IPS DF 6.9 (cell line): ENCODE results near the gene UBTD1.

Experiments used
- DNase-seq: peaks from one replicate; pipeline ENCODE4 v3.0.0-alpha.2; 2013; ENCODE audit warnings: low read depth, low spot score
- H3K27ac ChIP-seq: one replicate; pipeline ENCODE4 v1.5.1; 2013; ENCODE audit warnings: low read length, control low read depth
- H3K27me3 ChIP-seq: 2 replicates; pipeline ENCODE4 v1.6.1; 2013; ENCODE audit warnings: mild to moderate bottlenecking, low read length; ENCODE audit not compliant: control insufficient read depth, insufficient read depth
- H3K36me3 ChIP-seq: 2 replicates; pipeline ENCODE4 v1.6.1; 2013; ENCODE audit warnings: low read length; ENCODE audit not compliant: control insufficient read depth, insufficient read depth
- H3K4me1 ChIP-seq: 2 replicates; pipeline ENCODE4 v1.6.1; 2013; ENCODE audit warnings: low read length; ENCODE audit not compliant: control insufficient read depth, insufficient read depth
- H3K4me3 ChIP-seq: 2 replicates; pipeline ENCODE4 v1.5.1; 2013; ENCODE audit warnings: mild to moderate bottlenecking, low read length
- H3K9me3 ChIP-seq: 2 replicates; pipeline ENCODE4 v1.6.1; 2013; ENCODE audit warnings: low read length, inconsistent platforms; ENCODE audit not compliant: control insufficient read depth, insufficient read depth
- WGBS: extraction: QIAGEN DNeasy Blood & Tissue Kit; methylation state at CpG from one replicate; pipeline ENCODE4 v1.1.7; 2013; ENCODE audit warnings: mixed read lengths, missing lambda C conversion rate; ENCODE audit not compliant: insufficient read length, insufficient coverage; 5-methylcytosine and 5-hydroxymethylcytosine counted together

UBTD1 gene

DNA sequence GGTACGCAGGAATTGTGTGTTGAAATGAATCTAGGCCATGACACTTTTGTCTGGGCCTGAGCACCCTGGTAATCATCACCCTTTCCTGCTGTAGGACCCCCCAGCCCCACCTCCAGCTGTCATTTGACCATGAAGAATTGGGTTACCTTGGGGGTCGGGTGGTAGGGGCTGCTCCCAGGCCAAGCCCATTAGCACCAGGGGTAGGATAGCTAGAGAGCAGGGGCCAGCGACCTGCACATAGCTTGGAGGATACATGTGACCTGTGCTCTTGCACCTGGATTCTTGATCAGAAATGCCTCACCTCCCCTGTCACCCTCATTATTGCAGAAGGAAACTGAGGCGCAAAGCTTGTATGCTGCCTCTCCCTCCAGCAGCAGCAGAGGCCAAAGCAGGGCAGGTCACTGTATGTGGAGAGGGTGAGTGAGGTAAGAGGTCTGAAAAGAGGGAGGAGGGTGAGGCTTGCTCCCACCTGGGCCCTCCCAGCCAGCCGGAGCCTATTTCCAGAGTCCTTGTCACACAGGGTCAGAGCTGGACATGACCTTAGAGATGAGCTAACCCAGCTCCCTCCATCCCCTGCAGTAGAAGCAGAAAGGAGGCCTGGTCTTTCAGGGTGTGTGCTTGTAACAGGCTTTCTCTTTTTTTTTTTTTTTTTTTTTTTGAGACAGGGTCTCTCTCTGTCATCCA is 38.6 kb downstream of the UBTD1 start:
- peaks cover 5% of the 10 kb centered on the region for H3K4me1 ChIP-seq
- no peak overlapping the region for H3K4me3 ChIP-seq
- no CpG with 5 or more reads among the region's 5 CpGs for WGBS
- H3K27ac ChIP-seq, result no peak overlapping the region
- H3K27me3 ChIP-seq, result no peaks in the 10 kb centered on the region
- H3K9me3 ChIP-seq, result no peaks in the 10 kb centered on the region
- DNase-seq, result no peak
- no peaks in the 10 kb centered on the region for H3K36me3 ChIP-seq

DNA sequence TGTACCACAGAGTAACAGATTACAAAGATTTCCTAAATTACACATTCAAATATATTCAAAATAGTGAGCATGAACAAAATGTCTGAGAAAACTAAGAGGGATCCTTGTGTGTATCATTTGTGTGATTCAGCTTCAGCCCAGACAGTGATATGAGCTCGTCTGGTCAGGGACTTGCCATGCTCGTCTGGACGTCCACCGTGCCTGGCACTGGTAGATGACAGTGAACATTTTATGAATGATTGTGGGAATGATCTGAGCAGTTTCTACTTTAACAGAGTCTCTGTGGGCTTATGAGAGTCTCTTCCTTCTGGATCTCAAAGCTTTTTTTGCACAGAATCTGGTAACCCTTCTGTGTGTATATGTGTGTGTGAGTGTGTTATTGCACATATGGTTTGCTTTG is 39.7 kb downstream of the UBTD1 start:
- Histone ChIP-seq H3K9me3 (no peaks in the 10 kb centered on the region), H3K36me3 (no peaks in the 10 kb centered on the region), H3K4me1 (peaks cover 6% of the 10 kb centered on the region), H3K4me3 (no peak overlapping the region), H3K27me3 (no peaks in the 10 kb centered on the region), H3K27ac (no peak overlapping the region)
- no CpG with 5 or more reads among the region's 4 CpGs for WGBS
- no peak for DNase-seq

DNA sequence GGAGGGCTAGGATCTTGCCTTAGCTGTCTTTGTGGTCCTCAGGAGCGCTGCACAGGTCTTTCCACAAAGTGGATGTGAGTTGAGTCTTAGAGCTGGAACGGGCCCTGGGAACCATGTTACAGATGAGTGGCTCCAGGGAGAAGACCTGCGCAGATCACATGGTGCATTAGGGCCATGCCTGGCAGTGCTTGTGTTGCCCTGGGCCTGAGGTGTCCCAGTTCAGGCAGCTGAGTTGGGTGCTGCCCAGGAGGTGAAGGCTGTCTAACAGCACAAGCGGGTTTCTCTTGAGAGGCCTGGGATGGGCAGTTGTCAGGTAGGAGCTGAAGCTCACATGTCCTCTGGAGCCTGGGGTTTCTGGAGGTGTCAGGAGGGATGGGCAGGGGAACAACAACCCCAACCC is 40.1 kb downstream of the UBTD1 start:
- H3K27ac ChIP-seq, result no peak overlapping the region
- no peaks in the 10 kb centered on the region for H3K27me3 ChIP-seq
- H3K4me1 ChIP-seq, result peaks cover 6% of the 10 kb centered on the region; the same call in 1 of the 2 replicates
- DNase-seq, result no peak
- H3K36me3 ChIP-seq, result no peaks in the 10 kb centered on the region
- H3K9me3 ChIP-seq, result no peaks in the 10 kb centered on the region
- H3K4me3 ChIP-seq, result no peak overlapping the region
- WGBS, result no CpG with 5 or more reads among the region's 4 CpGs

DNA sequence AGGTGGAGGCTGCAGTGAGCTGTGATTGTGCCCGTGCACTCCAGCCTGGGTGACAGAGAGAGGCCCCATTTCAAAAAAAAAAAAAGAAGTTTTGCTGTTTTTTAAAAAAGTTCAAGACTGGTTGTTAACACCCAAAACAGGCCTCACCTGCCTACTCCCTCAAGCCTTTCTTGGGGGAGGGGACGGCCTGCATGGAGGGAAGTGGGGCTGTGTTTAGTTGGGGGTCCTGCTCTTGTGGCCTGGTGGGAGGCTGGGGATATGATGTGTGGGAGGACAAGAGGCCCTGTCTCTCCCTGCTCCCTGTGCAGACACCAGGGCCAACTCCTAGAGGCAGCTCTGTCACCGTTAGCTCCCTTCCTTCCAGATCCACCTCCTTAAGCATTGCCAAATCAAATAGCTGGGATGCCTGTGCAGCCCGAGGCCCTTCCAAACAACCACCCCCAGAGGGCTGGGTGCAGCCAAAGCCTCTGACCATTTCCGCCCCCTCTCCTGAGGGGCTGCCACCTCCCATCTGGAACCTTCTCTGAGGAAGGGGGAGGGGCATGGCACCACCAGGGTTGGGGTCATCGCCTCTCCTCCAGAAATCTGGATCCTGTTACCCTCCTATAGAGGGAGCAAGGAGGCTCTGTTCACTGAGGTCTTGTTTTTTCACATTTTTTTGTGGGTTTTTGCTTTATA is 40.9 kb downstream of the UBTD1 start:
- Histone ChIP-seq H3K36me3 (no peaks in the 10 kb centered on the region), H3K4me1 (peaks cover 6% of the 10 kb centered on the region; the same call in 1 of the 2 replicates), H3K4me3 (no peak overlapping the region), H3K27me3 (no peaks in the 10 kb centered on the region), H3K27ac (no peak overlapping the region), H3K9me3 (no peaks in the 10 kb centered on the region)
- no CpG with 5 or more reads among the region's 6 CpGs for WGBS
- DNase-seq, result no peak

DNA sequence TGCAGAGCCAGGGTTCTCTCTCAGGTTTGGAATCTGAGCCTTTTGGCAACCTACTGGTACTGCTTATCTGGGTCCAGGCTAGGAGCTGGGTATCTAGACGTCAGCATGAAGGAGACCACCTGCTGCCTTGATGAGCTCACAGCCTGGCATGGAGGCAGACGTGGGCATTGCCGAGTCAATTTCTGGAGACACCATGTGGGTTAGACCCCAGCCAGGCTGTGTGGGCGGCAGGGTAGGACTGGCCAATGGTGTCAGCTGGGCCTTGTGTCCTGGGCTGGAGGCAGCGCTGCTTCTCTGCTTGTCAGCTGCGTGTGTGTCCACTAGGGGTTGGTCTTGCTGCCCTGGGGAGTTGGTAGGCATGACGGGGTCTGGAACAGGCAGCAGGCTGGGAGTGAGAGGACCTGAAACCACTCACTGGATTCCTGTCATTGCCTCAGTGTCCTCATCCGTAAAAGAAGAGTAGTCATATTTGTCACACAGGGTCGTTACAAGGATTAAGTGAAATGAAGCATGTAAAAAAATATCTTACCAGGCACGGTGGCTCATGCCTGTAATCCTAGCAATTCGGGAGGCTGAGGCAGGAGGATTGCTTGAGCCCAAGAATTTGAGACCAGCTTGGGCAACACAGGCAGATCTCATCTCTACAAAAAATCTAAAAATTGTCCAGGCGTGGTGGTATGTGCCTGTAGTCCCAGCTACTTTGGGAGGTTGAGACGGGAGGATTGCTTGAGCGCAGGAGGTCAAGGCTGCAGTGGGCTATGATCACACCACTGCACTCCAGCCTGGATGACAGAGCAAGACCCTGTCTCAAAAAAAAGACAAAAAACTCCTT is 42.2 kb downstream of the UBTD1 start:
- Histone ChIP-seq H3K27ac (no peak overlapping the region), H3K9me3 (no peaks in the 10 kb centered on the region), H3K36me3 (no peaks in the 10 kb centered on the region), H3K4me3 (no peak overlapping the region), H3K4me1 (peaks cover 6% of the 10 kb centered on the region; the same call in 1 of the 2 replicates), H3K27me3 (no peaks in the 10 kb centered on the region)
- WGBS, result no CpG with 5 or more reads among the region's 14 CpGs
- no peak for DNase-seq

DNA sequence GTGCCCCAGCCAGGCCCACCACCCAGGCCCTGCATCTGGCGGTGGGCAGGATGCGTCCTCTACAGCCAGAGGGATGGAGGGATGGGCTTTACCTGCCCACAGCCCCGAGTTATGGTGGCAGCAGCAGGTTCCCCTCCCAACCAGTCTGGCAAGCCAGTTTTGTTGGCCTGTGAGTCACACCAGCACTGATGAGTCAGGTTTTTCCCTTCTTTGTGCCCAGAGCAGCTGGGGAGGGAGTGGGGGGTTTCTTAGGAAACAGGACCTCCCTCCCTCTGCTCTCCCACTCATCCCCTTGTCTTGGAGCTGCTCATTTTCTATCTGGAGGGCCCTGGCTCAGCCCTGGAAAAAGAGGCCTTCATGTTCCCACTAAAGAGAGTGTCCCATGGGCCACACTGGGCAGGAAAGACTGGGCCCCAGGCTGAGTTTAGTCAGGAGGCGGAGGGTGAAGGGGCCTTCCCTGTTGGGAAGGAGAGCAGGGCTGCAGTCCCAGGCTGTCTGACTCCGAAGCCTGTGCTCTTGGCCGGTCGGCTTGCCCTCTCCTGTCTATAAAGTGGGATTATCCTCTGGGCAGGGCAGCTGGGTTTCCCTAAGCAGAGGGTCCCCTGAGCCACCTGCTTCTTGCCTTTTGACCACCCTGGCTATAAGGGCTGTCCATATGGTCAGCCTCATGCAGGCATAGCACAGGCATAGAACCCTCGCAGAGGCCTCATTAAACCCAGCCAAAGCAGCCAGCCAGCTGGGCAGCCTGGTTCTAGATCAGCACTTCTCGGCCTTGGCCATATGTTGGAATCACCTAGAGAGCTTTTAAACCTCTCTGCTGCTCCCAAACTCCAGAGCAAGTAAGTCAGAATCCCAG is 43.7 kb downstream of the UBTD1 start:
- Histone ChIP-seq H3K4me1 (peaks cover 6% of the 10 kb centered on the region; the same call in 1 of the 2 replicates), H3K9me3 (no peaks in the 10 kb centered on the region), H3K27me3 (no peaks in the 10 kb centered on the region), H3K36me3 (no peaks in the 10 kb centered on the region), H3K4me3 (no peak overlapping the region), H3K27ac (no peak overlapping the region)
- DNase-seq, result no peak
- no CpG with 5 or more reads among the region's 9 CpGs for WGBS

DNA sequence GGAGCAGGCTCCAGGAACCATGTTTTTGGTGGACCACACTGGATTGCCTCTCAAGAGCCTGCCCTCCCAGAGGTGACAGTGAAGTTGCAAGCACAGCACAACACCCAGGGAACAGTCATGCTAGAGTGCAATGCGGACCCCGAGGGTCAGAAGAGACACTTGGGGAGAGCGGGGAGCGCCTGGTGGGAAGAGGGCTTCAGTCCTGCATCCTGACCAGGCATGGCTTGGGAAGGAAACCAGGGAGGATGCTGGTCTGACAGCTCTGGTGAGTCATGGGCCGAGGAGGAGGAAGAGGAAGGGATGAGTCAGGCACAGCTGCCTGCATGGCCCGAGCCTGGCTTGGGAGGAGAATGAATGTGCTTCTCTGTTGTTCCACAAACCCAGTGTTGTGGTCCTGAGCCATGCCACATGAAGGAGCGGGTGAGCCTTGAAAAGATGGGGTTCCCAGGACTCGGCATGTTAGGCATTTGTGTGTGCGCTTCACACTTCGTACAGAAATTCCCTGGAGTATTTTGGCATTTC is 44.4 kb downstream of the UBTD1 start:
- H3K4me1 ChIP-seq, result peaks cover 6% of the 10 kb centered on the region; the same call in 1 of the 2 replicates
- WGBS, result no CpG with 5 or more reads among the region's 10 CpGs
- H3K27ac ChIP-seq, result no peak overlapping the region
- no peaks in the 10 kb centered on the region for H3K36me3 ChIP-seq
- DNase-seq, result no peak
- H3K9me3 ChIP-seq, result no peaks in the 10 kb centered on the region
- H3K4me3 ChIP-seq, result no peak overlapping the region
- H3K27me3 ChIP-seq, result no peaks in the 10 kb centered on the region

DNA sequence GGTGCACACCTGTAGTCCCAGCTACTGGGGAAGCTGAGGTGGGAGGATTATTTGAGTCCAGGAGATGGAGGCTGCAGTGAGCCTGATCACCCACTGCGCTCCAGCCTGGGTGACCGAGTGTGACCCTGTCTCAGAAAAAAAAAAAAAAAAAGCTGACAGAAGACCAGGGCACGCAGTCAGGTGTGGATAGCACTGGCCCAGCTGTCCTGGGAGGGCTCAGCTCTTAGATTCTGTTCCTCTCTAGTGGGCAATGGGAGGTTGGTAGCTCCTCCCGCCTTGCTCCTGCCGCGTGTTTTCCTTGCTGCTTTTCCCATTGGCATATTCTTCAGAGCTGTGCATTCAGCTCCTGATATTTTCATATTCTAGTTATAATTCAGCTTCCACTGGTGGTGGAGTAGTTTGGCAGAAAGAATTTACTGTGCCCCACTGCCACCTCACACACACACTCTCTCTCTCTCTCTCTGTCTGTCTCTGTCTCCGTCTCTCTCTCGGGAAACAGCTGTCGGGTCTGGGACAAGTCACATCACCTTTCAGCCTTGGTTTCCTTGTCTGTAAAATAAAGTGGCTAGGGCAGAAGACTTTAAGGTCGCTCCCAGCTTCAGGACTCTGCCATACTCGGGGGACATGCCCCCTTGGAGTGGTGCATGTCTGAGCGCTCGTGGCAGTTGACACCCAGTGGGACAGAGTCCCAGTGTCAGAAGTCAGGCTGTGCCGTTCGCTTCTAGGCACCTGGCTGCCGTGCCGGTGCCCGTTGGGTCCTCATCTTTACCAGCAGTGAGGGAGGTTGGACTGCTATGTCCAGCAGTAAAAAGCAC is 47.9 kb downstream of the UBTD1 start:
- peaks cover 13% of the 10 kb centered on the region for H3K4me1 ChIP-seq
- no CpG with 5 or more reads among the region's 18 CpGs for WGBS
- no peak for DNase-seq

DNA sequence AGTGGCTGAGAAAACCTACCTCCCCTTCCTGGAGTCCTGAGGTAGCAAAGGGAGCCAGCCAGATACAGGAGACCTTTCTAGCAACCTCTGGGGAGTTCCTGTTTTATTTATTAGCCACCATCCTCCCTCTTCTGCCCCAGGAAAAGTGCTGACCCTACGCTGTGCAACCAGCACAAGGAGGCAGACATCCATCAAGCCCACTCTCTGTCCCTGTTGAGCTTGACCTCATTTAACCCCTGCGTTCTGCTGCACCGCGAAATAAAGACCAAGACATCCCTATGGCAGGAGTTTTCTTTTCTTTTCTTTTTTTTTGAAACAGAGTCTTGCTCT is 48.5 kb downstream of the UBTD1 start:
- Histone ChIP-seq H3K4me3 (no peak overlapping the region), H3K4me1 (peaks cover 11% of the 10 kb centered on the region), H3K27me3 (no peaks in the 10 kb centered on the region), H3K9me3 (no peaks in the 10 kb centered on the region), H3K36me3 (no peaks in the 10 kb centered on the region), H3K27ac (no peak overlapping the region)
- no CpG with 5 or more reads among the region's 4 CpGs for WGBS
- no peak for DNase-seq

More for the DNA sequence above, 47.9 kb downstream of the UBTD1 start:
- Histone ChIP-seq H3K9me3 (no peaks in the 10 kb centered on the region), H3K27me3 (no peaks in the 10 kb centered on the region), H3K27ac (no peak overlapping the region), H3K36me3 (no peaks in the 10 kb centered on the region), H3K4me3 (no peak overlapping the region)
